ENCODE measurements around the gene TECTA. TPM values are rescaled to one million over a fixed set of nuclear protein-coding genes. Genes with fewer than 3 reads are reported as not detected.

The TECTA gene
- total RNA-seq, 2 experiments from 2014 or later: 0.22 to 0.42 TPM

DNA sequence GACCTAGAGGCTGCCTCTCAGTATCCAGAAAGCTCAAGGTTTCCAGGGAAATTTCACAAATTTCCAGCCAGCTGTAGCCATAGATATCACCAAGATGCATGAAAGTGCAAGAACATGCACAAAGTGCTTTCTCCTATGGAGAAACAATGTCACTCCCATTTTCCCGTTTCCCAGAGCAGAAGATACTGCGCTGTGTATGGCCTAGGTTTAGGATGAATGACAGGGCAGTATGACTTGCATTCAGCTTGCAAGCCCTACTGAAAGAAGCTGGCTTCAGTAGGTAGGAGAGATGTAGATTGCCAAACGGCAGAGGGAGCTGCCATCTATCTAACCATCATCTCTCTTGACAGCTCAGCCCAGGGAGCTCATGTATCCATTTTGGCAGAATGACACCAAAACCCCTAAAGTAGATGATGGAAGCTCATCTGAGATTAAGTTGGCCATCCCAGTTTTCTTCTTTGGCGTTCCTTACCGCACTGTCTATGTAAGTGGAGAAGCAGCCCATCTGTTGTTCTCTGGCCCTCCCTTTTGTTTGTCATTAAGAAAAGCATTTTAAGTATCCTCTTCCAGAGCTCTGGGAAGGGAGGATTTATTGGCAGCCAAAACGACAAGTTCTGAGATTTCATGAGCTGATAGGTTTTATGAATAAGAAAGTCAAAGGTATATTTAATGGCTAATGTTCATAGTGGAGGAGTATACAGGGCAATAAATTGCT is 4.6 kb downstream of the TECTA start:
- H3K27me3 ChIP-seq (ENCODE audit: control insufficient read depth in 1 of 2, insufficient read depth in 2 of 2, low read length in 2 of 2): no peaks in the 10 kb centered on the region
- Mint-ChIP-seq H3K27ac (no peak overlapping the region), H3K9me3 (no peaks in the 10 kb centered on the region), H3K4me1 (ENCODE audit: low read depth) (no peaks in the 10 kb centered on the region), H3K36me3 (ENCODE audit: low read depth) (no peaks in the 10 kb centered on the region), H3K27me3 (no peaks in the 10 kb centered on the region), H3K4me3 (no peak overlapping the region)
- H3K9me3 ChIP-seq (ENCODE audit: control insufficient read depth in 1 of 2, insufficient read depth in 1 of 2, low read length in 2 of 2): no peaks in the 10 kb centered on the region
- ChIA-PET POLR2A (no interaction called here), CTCF (no interaction called here)
- intact Hi-C loops (cut with DNase I, micrococcal nuclease): no loop called here
- TF ChIP-seq, protein P1, sequence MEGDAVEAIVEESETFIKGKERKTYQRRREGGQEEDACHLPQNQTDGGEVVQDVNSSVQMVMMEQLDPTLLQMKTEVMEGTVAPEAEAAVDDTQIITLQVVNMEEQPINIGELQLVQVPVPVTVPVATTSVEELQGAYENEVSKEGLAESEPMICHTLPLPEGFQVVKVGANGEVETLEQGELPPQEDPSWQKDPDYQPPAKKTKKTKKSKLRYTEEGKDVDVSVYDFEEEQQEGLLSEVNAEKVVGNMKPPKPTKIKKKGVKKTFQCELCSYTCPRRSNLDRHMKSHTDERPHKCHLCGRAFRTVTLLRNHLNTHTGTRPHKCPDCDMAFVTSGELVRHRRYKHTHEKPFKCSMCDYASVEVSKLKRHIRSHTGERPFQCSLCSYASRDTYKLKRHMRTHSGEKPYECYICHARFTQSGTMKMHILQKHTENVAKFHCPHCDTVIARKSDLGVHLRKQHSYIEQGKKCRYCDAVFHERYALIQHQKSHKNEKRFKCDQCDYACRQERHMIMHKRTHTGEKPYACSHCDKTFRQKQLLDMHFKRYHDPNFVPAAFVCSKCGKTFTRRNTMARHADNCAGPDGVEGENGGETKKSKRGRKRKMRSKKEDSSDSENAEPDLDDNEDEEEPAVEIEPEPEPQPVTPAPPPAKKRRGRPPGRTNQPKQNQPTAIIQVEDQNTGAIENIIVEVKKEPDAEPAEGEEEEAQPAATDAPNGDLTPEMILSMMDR (IDR thresholded peaks at IDR 0.05): no peak
- no peaks in the 10 kb centered on the region for H3K36me3 ChIP-seq (ENCODE audit: insufficient read depth, low read length)
- ATAC-seq (ENCODE audit: poor library complexity) (no peak), DNase-seq (no peak)
- no peak overlapping the region for H3K27ac ChIP-seq (ENCODE audit: low read depth in 1 of 2, low read length in 2 of 2)
- no peak overlapping the region for H3K4me3 ChIP-seq (ENCODE audit: low read length)
- no peaks in the 10 kb centered on the region for H3K4me1 ChIP-seq (ENCODE audit: insufficient read depth, low read length)

DNA sequence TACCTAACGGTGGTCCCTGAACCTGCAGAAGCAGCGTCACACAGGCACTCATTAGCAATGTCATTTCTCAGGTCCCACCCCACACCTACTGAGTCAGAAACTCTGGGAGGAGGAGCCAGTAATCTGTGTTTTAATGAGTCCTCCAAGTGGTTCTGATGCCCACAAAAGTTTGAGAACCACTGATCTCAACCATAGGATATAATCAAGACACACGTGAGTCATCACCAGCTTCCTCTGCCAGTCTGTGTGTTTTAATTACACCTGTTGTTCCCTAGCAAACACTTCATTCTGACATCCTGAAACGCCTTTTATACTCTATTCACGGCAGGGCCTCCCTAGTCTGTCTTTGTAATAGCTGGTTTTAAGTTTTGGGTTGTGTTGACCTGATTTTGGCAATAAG is 5.8 kb downstream of the TECTA start:
- H3K4me1 Mint-ChIP-seq (ENCODE audit: low read depth): no peaks in the 10 kb centered on the region
- Histone ChIP-seq H3K4me1 (ENCODE audit: insufficient read depth, low read length) (no peaks in the 10 kb centered on the region), H3K36me3 (ENCODE audit: insufficient read depth, low read length) (no peaks in the 10 kb centered on the region), H3K4me3 (ENCODE audit: low read length) (no peak overlapping the region), H3K27me3 (ENCODE audit: control insufficient read depth in 1 of 2, insufficient read depth in 2 of 2, low read length in 2 of 2) (no peaks in the 10 kb centered on the region), H3K9me3 (ENCODE audit: control insufficient read depth in 1 of 2, insufficient read depth in 1 of 2, low read length in 2 of 2) (no peaks in the 10 kb centered on the region), H3K27ac (ENCODE audit: low read depth in 1 of 2, low read length in 2 of 2) (no peak overlapping the region)
- H3K36me3 Mint-ChIP-seq (ENCODE audit: low read depth): no peaks in the 10 kb centered on the region
- no peaks in the 10 kb centered on the region for H3K27me3 Mint-ChIP-seq
- ATAC-seq (ENCODE audit: poor library complexity) (no peak), DNase-seq (no peak)
- no peak overlapping the region for H3K4me3 Mint-ChIP-seq
- CTCF ChIA-PET: no interaction called here
- POLR2A ChIA-PET: no interaction called here
- no peak overlapping the region for H3K27ac Mint-ChIP-seq
- intact Hi-C loops (cut with DNase I, micrococcal nuclease): no loop called here
- no peaks in the 10 kb centered on the region for H3K9me3 Mint-ChIP-seq
- TF ChIP-seq, protein P1 (IDR thresholded peaks at IDR 0.05): no peak

DNA sequence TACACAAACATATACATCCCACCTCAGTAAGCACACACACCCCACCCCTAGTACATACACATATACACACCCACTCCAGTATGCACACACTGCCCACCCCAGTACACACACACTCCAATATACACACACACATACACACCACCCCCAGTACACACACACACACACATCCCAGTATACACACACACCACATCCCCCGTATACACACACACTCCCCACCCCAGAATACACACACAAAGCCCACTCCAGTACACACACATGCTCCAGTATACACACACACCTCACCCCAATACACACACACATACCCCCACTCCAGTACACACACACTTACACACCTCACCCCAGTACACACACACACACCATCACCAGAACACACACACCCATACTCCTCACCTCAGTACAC is 7.4 kb downstream of the TECTA start:
- H3K9me3 ChIP-seq (ENCODE audit: control insufficient read depth in 1 of 2, insufficient read depth in 1 of 2, low read length in 2 of 2): no peaks in the 10 kb centered on the region
- H3K27me3 ChIP-seq (ENCODE audit: control insufficient read depth in 1 of 2, insufficient read depth in 2 of 2, low read length in 2 of 2): peaks cover 4% of the 10 kb centered on the region in 2 experiments
- DNase-seq: no peak
- no peak overlapping the region for H3K27ac Mint-ChIP-seq
- H3K4me1 Mint-ChIP-seq (ENCODE audit: low read depth): no peaks in the 10 kb centered on the region
- peaks cover 10% of the 10 kb centered on the region for H3K27me3 Mint-ChIP-seq
- H3K36me3 ChIP-seq (ENCODE audit: insufficient read depth, low read length): no peaks in the 10 kb centered on the region
- H3K9me3 Mint-ChIP-seq: no peaks in the 10 kb centered on the region
- TF ChIP-seq, protein P1 (IDR thresholded peaks at IDR 0.05): no peak
- H3K27ac ChIP-seq (ENCODE audit: low read depth in 1 of 2, low read length in 2 of 2): no peak overlapping the region
- H3K4me3 Mint-ChIP-seq: no peak overlapping the region
- ChIA-PET CTCF (no interaction called here), POLR2A (no interaction called here)
- H3K36me3 Mint-ChIP-seq (ENCODE audit: low read depth): no peaks in the 10 kb centered on the region
- no peak overlapping the region for H3K4me3 ChIP-seq (ENCODE audit: low read length)
- ATAC-seq (ENCODE audit: poor library complexity): no peak
- peaks cover 4% of the 10 kb centered on the region for H3K4me1 ChIP-seq (ENCODE audit: insufficient read depth, low read length)
- intact Hi-C loops (cut with DNase I, micrococcal nuclease): no loop called here

All from CD4-positive, alpha-beta T cell (primary cell).